Measurements from ENCODE around the gene LRRC10.

Gene LRRC10

DNA sequence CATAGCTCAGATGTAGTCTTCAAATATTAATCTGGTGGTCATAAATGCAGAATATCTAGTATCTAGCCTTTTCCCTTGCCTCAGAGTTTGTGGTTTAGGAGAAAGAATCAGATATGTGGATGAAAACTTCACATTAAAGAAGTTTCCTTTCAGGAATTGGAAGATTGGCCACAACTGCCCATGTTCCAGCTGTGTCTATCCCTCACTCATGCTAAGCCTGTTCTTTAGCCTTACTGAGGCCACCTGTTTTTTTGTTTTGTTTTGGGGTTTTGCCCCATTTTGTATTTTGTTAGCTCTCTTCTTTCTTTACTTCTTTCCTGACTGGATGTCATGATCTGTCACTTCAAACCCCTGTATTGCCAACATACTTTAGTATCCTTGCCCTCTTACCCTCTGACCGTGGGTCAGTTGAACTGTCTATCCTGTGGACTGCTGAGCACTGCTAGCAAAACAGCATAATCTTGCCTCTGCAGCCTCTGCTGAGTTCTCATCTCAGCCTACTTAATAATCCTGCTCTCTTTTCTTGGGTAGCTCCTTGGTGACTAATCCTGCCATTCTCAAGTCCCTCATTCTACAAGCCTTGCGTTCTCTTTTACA, 47.4 kb downstream of the LRRC10 start:
- no peak for FAIRE-seq

All from A204.1 (cell line).